Breast epithelium (tissue), 3 donors: ENCODE data around the gene NUCKS1.

Source experiments
- POLR2A ChIP-seq: fragments of 450-650 bp; IDR thresholded peaks from one replicate; pipeline ENCODE4 v1.6.1; 2016; ENCODE audit warnings: antibody characterized with exemption, mild to moderate bottlenecking, moderate library complexity
- POLR2AphosphoS5 ChIP-seq, 3 donors: sonication (generic); formaldehyde crosslinking; IDR thresholded peaks; one replicate each; pipeline ENCODE4 v1.6.1; 2017; ENCODE audit warnings: antibody characterized with exemption in 3 of 3
- TF ChIP-seq, protein P1 (sequence below), 3 donors: fragments of 450-650 bp; IDR thresholded peaks; one replicate each; pipeline ENCODE4 v1.5.1; 2016 to 2017; ENCODE audit warnings: antibody characterized with exemption in 3 of 3, mild to moderate bottlenecking in 3 of 3, moderate library complexity in 3 of 3

DNA sequence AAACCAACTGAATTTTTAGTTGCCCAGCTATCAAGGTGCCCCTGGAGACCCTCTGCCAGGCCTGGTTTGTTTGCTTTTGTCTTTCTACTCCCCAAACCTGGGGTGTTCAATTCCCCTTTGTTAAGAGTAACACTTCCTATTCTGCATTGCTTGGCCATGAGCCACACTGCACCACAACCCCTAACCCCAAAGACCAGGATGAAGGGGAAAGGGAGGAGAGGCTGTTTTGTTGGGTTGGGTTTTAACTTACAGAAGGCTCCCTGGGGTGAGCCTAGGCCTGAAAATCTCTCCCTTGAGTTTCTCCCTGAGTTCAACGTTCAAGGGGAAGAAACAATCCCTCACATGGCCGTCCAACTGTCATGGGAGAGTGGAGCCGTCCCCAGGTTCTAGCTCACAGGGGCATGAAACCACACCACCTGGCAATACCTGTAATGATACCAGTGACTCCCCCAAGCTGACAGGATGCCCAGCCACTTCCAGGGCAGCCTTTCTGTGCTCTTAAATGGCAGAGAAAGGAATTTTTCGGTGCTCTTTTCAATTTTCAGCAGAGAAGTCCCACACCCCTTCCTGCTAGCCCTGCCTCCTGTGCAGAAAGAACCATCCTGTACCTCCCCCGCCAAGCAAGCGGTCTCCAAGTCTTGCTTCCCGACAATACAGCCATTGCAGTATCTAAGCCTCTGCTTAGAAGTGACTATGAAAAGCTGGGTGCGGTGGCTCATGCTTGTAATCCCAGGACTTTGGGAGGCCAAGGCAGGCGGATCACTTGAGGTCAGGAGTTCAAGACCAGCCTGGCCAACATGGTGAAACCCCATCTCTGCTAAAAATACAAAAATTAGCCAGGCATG lies 84.6 kb downstream of the NUCKS1 start:
- TF ChIP-seq, protein P1, sequence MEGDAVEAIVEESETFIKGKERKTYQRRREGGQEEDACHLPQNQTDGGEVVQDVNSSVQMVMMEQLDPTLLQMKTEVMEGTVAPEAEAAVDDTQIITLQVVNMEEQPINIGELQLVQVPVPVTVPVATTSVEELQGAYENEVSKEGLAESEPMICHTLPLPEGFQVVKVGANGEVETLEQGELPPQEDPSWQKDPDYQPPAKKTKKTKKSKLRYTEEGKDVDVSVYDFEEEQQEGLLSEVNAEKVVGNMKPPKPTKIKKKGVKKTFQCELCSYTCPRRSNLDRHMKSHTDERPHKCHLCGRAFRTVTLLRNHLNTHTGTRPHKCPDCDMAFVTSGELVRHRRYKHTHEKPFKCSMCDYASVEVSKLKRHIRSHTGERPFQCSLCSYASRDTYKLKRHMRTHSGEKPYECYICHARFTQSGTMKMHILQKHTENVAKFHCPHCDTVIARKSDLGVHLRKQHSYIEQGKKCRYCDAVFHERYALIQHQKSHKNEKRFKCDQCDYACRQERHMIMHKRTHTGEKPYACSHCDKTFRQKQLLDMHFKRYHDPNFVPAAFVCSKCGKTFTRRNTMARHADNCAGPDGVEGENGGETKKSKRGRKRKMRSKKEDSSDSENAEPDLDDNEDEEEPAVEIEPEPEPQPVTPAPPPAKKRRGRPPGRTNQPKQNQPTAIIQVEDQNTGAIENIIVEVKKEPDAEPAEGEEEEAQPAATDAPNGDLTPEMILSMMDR (IDR thresholded peaks at IDR 0.05), result no peak
- TF ChIP-seq POLR2A (no peak), POLR2AphosphoS5 (IDR thresholded peaks at IDR 0.05) (no peak)
